Esophagus muscularis mucosa (tissue), 4 donors: Measurements from ENCODE around the gene AIM2. TPM values are rescaled to one million over a fixed set of nuclear protein-coding genes. Genes with fewer than 3 reads are reported as not detected.
A peak's percentile ranks its signal among the peaks of the same experiment; 100 is the strongest.

ENCODE experiments used
- DNase-seq: peaks from one replicate; pipeline ENCODE4 v3.0.0-alpha.2; 2017; ENCODE audit errors: extremely low spot score
- H3K27ac ChIP-seq, 4 donors: fragments of 200-600 bp; sonication (generic); replicated peaks in 1 of 4; 1 replicate in 3 of 4; 2 replicates in 1 of 4; pipeline ENCODE4 v1.5.1; 2016 to 2019; ENCODE audit warnings: mild to moderate bottlenecking in 1 of 4
- H3K27me3 ChIP-seq, 4 donors: fragments of 200-600 bp; sonication (generic); one replicate each; pipeline versions ENCODE4 v1.5.1 to v1.6.0; 2016 to 2019
- H3K36me3 ChIP-seq, 4 donors: fragments of 200-600 bp; sonication (generic); one replicate each; pipeline ENCODE4 v1.5.1; 2016 to 2019
- H3K4me1 ChIP-seq, 4 donors: fragments of 200-600 bp; sonication (generic); one replicate each; pipeline ENCODE4 v1.5.1; 2016 to 2019
- H3K4me3 ChIP-seq, 4 donors: fragments of 200-600 bp; sonication (generic); 1 replicate in 2 of 4; 2 replicates in 2 of 4; pipeline ENCODE4 v1.5.1; 2016 to 2019; ENCODE audit warnings: mild to moderate bottlenecking in 4 of 4, moderate library complexity in 1 of 4
- H3K9me3 ChIP-seq, 4 donors: fragments of 200-600 bp; sonication (generic); 1 replicate in 3 of 4; 2 replicates in 1 of 4; pipeline ENCODE4 v1.5.1; 2016 to 2019
- EP300 ChIP-seq: sonication (generic); formaldehyde crosslinking; IDR thresholded peaks from one replicate; pipeline ENCODE4 v1.6.1; 2017; ENCODE audit warnings: antibody characterized with exemption
- POLR2A ChIP-seq: fragments of 450-650 bp; IDR thresholded peaks from one replicate; pipeline ENCODE4 v1.6.1; 2017; ENCODE audit warnings: antibody characterized with exemption, moderate library complexity, mild to moderate bottlenecking, low read depth
- POLR2AphosphoS5 ChIP-seq, 2 donors: sonication (generic); formaldehyde crosslinking; IDR thresholded peaks; one replicate each; pipeline ENCODE4 v1.6.1; 2017; ENCODE audit warnings: antibody characterized with exemption in 2 of 2
- WGBS: methylation state at CpG from one replicate; pipeline ENCODE4 v1.1.5; 2018; 5-methylcytosine and 5-hydroxymethylcytosine counted together
- intact Hi-C: fragments of 100-400 bp; cut with DNase I; formaldehyde crosslinking; loops from one replicate; pipeline ENCODE4 v1.15.1; 2023
- total RNA-seq, 4 donors: library from RNA; depleted of rRNA; stranded (reverse); fragments of >200 nt; gene quantifications; one replicate each; pipeline versions ENCODE4 v1.1.0 to v1.2.1, GENCODE V29; 2016
- TF ChIP-seq, protein P1 (sequence below), 3 experiments: fragments of 200-600 bp in 2 of 3; fragments of 450-650 bp in 1 of 3; sonication (generic) in 2 of 3; IDR thresholded peaks; one replicate each; pipeline ENCODE4 v1.5.1; 2017 to 2019; ENCODE audit warnings: antibody characterized with exemption in 3 of 3, mild to moderate bottlenecking in 2 of 3, moderate library complexity in 1 of 3

Gene AIM2
- total RNA-seq, 4 donors from 2014 or later, result 0.32 to 0.50 TPM; not detected in 2

GRCh38 chr1:159091607-159092031 is 15.1 kb upstream of the AIM2 start:
- TF ChIP-seq POLR2A (no peak), EP300 (no peak)
- TF ChIP-seq, protein P1, sequence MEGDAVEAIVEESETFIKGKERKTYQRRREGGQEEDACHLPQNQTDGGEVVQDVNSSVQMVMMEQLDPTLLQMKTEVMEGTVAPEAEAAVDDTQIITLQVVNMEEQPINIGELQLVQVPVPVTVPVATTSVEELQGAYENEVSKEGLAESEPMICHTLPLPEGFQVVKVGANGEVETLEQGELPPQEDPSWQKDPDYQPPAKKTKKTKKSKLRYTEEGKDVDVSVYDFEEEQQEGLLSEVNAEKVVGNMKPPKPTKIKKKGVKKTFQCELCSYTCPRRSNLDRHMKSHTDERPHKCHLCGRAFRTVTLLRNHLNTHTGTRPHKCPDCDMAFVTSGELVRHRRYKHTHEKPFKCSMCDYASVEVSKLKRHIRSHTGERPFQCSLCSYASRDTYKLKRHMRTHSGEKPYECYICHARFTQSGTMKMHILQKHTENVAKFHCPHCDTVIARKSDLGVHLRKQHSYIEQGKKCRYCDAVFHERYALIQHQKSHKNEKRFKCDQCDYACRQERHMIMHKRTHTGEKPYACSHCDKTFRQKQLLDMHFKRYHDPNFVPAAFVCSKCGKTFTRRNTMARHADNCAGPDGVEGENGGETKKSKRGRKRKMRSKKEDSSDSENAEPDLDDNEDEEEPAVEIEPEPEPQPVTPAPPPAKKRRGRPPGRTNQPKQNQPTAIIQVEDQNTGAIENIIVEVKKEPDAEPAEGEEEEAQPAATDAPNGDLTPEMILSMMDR (IDR thresholded peaks at IDR 0.05), result no peak
- Histone ChIP-seq H3K36me3 (no peaks in the 10 kb centered on the region), H3K27ac (no peak overlapping the region), H3K4me1 (peaks cover 0 to 6% (median 0%) of the 10 kb centered on the region in 4 donors), H3K9me3 (no peaks in the 10 kb centered on the region), H3K27me3 (no peaks in the 10 kb centered on the region), H3K4me3 (no peak overlapping the region)
- 80% methylated on average over 1 of the region's 1 CpG for WGBS
- intact Hi-C loops, result no loop called here
- no peak for DNase-seq

- Histone ChIP-seq H3K27me3 (no peaks in the 10 kb centered on the region), H3K36me3 (no peaks in the 10 kb centered on the region), H3K27ac (no peak overlapping the region), H3K9me3 (no peaks in the 10 kb centered on the region), H3K4me1 (peaks cover 0 to 6% (median 0%) of the 10 kb centered on the region in 4 donors), H3K4me3 (no peak overlapping the region)
- TF ChIP-seq, protein P1 (IDR thresholded peaks at IDR 0.05), result no peak
- TF ChIP-seq POLR2AphosphoS5 (IDR thresholded peaks at IDR 0.05) (no peak), EP300 (no peak), POLR2A (no peak)
- intact Hi-C loops, result no loop called here
- 81% methylated on average over 2 of the region's 2 CpGs for WGBS
- no peak for DNase-seq
Measured at GRCh38 chr1:159091180-159091560, 14.6 kb upstream of the AIM2 start.

- Histone ChIP-seq H3K4me1 (peaks cover 0 to 6% (median 0%) of the 10 kb centered on the region in 4 donors), H3K27me3 (no peaks in the 10 kb centered on the region), H3K27ac (no peak overlapping the region), H3K36me3 (no peaks in the 10 kb centered on the region), H3K9me3 (no peaks in the 10 kb centered on the region), H3K4me3 (no peak overlapping the region)
- no peak for DNase-seq
- 89% methylated on average over 4 of the region's 4 CpGs for WGBS
- TF ChIP-seq EP300, result no peak
- TF ChIP-seq POLR2AphosphoS5 (IDR thresholded peaks at IDR 0.05), result no peak
- TF ChIP-seq, protein P1 (IDR thresholded peaks at IDR 0.05), result no peak
- no peak for TF ChIP-seq POLR2A
- intact Hi-C loops, result no loop called here
Measured at GRCh38 chr1:159090286-159091179, 14.0 kb upstream of the AIM2 start.

DNA sequence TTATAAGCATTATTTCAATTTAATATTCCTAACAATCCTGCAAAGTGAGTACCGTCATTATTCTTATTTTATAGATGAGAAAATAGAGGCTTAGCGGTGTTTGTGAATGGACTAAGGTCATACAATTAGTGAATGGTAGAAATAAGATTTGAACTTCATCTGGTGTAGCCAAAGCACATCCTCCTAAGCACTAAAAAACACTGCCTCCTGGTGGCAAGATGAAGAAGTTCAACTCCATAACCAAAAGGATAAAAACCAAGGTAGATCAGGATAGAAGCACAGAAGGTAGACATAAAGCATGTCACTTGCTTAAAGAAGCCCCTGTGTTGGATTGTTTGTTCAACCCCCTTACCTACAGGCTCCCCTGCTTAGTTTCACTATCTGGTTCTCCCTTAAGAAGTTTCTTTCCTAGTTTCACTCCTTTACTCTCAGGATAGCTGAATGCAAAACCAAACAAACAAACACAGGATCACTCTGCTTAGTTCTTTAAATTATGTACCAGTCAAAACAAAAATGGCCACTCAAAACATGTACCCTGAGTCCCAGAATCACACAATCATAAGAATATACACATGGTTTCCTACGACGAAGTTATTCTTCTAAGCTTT is 12.7 kb upstream of the AIM2 start:
- Histone ChIP-seq H3K4me3 (no peak overlapping the region), H3K9me3 (no peaks in the 10 kb centered on the region), H3K4me1 (peaks cover 0 to 6% (median 0%) of the 10 kb centered on the region in 4 donors), H3K27me3 (no peaks in the 10 kb centered on the region), H3K27ac (no peak overlapping the region), H3K36me3 (no peaks in the 10 kb centered on the region)
- DNase-seq, result no peak
- 78% methylated on average over 4 of the region's 4 CpGs for WGBS
- no peak for TF ChIP-seq EP300
- TF ChIP-seq, protein P1 (IDR thresholded peaks at IDR 0.05), result peak; percentile 22 to 44 (median 22)
- intact Hi-C loops, result no loop called here
